ENCODE results near the gene EPHA1.
A peak's percentile ranks its signal among the peaks of the same experiment; 100 is the strongest.

Gene EPHA1

GRCh38 chr7:143368387-143368786 is 40.3 kb downstream of the EPHA1 start:
- no peak overlapping the region for H3K4me3 ChIP-seq (replicated peaks; ENCODE audit: low read depth, low read length)
- no peak for TF ChIP-seq CTCF (IDR thresholded peaks at IDR 0.05; ENCODE audit: low read length, missing control alignments)
- DNase-seq (ENCODE audit: low read depth) = no peak

DNA sequence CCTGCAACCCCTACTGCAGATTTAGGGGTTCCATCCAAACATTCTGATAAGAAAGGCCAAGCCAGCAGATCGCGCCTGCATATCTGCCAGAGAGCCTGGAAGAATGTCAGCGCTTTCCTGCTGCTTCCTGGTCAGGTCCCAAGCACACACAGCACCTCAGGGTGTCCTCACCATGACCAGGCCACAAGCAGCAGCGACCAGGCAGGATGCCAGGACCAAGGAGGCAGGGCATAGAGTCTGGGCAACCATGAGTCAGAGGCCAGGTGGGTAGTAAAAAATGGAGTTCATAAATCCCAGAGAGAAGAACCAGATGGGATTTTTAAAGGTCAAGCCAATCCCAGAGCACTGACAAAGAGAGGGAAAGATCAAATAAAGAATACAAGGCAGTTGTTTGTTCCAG is 40.7 kb downstream of the EPHA1 start:
- no peak for TF ChIP-seq CTCF (IDR thresholded peaks at IDR 0.05; ENCODE audit: low read length, missing control alignments)
- DNase-seq (ENCODE audit: low read depth) = no peak
- H3K4me3 ChIP-seq (replicated peaks; ENCODE audit: low read depth, low read length) = no peak overlapping the region

GRCh38 chr7:143363016-143363937 is 45.4 kb downstream of the EPHA1 start:
- TF ChIP-seq CTCF (IDR thresholded peaks at IDR 0.05; ENCODE audit: low read length, missing control alignments) = no peak
- H3K4me3 ChIP-seq (replicated peaks; ENCODE audit: low read depth, low read length) = no peak overlapping the region
- no peak for DNase-seq (ENCODE audit: low read depth)

DNA sequence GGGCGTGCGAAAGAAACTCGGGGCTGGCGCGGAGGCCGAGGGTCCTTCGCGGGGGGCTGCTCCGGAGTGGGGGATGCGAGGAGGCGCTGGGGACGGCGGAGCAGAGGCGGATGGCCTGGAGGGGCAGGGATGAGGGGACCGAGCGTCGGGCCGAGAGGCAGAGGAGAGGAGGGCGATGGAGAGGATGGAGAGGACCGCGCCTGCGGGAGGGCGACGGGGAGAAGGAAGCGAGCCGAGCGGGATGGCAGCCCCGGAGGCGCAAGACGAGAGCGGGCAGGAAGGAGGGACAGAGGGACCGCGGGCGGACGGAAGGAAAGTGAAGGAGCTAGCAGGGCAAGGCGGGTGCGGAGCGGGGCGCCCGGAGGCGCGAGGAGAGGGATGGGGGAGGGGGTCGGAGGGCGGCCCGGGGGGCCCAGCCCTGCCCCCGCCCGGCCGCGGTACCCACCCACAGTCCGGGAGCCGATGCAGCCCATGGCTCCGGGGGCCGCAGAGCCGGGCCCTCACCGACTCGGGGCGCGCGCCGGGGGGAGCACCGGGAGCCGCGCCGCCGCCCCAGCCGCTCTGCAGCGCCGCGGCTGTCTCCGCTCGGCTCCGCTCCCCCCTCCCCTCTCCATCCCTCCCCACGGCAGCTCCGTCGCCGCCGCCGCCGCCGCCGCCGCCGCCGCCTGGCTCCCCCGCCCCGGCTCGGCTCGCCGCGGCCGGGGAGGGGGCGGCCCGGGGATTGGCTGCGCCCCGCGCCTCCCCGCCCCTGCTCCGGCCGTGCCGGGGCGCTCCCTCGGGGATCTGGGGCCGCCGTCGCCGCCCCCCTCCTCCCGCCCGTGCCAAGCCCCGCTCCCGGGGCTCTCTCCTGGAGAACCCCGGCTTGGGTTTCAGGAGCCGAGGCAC is 46.3 kb downstream of the EPHA1 start, which contains the start of gene FAM131B:
Gene FAM131B (minus strand): TSS at position 583 of the 885 bp plus-strand sequence. CDS start 110 bp downstream, at position 473.
- no peak for TF ChIP-seq CTCF (IDR thresholded peaks at IDR 0.05; ENCODE audit: low read length, missing control alignments)
- DNase-seq (ENCODE audit: low read depth) = no peak
- peak within 1 kb of the TSS; percentile 44 for H3K4me3 ChIP-seq (replicated peaks; ENCODE audit: low read depth, low read length)

DNA sequence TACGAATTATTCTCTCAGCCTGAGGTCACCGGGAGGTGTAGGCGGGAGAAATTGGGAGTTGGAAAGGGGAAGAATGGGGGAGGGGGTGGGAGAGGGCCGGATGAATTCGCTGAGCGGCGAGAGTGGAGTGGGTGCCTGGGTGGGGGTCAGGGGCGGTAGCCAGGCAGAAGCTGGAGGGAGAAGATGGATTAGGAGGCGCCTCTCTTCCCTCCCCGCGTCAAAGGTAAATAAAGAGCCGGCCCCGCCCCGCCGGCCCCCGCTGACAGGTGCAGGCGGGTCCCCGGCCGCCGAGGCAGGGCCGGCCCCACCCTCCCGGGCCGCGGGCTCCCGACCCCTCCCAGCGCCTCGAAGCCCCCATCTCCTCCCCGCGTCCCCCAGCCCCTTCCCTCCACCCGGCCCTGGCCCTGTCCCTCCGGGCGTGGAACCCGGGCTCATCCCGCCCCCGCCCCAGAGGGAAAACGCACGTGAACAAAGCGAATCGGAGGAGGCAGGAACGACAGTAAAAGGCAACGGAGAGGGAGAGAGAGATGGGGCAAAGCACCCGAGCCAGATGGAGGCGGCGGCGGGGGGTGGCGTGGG is 47.0 kb downstream of the EPHA1 start:
- DNase-seq (ENCODE audit: low read depth) = no peak
- H3K4me3 ChIP-seq (replicated peaks; ENCODE audit: low read depth, low read length) = peak overlapping the region; percentile 44
- no peak for TF ChIP-seq CTCF (IDR thresholded peaks at IDR 0.05; ENCODE audit: low read length, missing control alignments)

DNA sequence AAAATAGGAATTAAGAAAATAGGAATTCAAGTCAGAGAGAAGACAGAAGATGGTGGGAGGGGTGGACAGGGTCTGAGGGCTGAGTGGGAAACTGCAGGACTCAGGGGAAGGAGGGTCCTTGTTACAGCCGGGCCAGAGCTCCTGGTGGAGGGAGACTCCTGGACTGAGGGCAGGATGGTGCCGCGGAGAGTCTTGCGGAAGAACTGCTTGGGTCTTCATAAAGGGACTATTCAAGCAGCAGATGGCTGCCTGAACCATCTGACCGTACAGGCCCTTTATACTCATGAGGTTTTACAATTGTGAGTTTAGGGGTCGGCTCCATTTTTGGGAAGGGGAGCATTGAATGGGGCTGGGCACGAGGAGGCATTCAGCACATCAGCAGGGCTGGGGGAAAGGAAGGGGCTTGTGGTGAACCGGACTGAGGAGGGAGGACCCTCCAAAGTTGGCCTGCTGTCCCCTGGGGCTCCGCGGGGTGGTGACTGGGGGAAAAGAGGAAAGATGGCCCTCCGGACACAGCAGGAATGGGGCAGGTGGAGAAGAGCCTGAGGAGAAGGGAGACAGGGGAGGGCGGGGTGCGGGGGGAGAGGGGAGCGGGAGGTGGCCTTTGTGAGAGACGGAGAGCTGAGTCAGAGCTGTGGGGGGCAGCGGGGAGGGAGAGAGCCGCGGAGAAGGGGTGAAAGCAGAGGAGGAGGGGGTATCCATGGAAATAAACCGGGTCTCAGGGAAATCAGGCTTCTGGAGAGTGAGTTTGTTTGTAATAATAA is 47.7 kb downstream of the EPHA1 start:
- no peak for DNase-seq (ENCODE audit: low read depth)
- no peak for TF ChIP-seq CTCF (IDR thresholded peaks at IDR 0.05; ENCODE audit: low read length, missing control alignments)
- H3K4me3 ChIP-seq (replicated peaks; ENCODE audit: low read depth, low read length) = no peak overlapping the region

All from fibroblast of pulmonary artery (primary cell).